H9 (cell line): ENCODE data around the gene GABRG1. TPM values are rescaled to one million over a fixed set of nuclear protein-coding genes. Genes with fewer than 3 reads are reported as not detected.

Experiments
- DNase-seq: peaks from one replicate; pipeline ENCODE4 v3.0.0-alpha.2; 2017
- H2AFZ ChIP-seq: one replicate; pipeline ENCODE4 v1.6.1; 2013; ENCODE audit warnings: mild to moderate bottlenecking, low read length, control low read depth, moderate library complexity
- H2AK5ac ChIP-seq: 2 replicates; pipeline ENCODE4 v1.6.1; 2013; ENCODE audit warnings: low read length, control low read depth, mixed read lengths; ENCODE audit not compliant: insufficient read length
- H2BK120ac ChIP-seq: one replicate; pipeline ENCODE4 v1.6.1; 2013; ENCODE audit warnings: low read depth, mild to moderate bottlenecking, low read length, control low read depth, inconsistent platforms; ENCODE audit not compliant: poor library complexity, severe bottlenecking
- H2BK12ac ChIP-seq: 2 replicates; pipeline ENCODE4 v1.6.1; 2013; ENCODE audit warnings: low read length, control low read depth, mixed read lengths, low read depth; ENCODE audit not compliant: insufficient read length
- H2BK15ac ChIP-seq: 2 replicates; pipeline ENCODE4 v1.6.1; 2013; ENCODE audit warnings: low read depth, low read length, control low read depth
- H2BK20ac ChIP-seq: one replicate; pipeline ENCODE4 v1.6.1; 2013; ENCODE audit warnings: low read depth, mild to moderate bottlenecking, low read length, control low read depth, inconsistent platforms; ENCODE audit not compliant: poor library complexity, severe bottlenecking
- H2BK5ac ChIP-seq: 2 replicates; pipeline ENCODE4 v1.6.1; 2013; ENCODE audit warnings: low read length, control low read depth, mixed read lengths; ENCODE audit not compliant: insufficient read length
- H3K14ac ChIP-seq: 2 replicates; pipeline ENCODE4 v1.6.1; 2013; ENCODE audit warnings: low read length, control low read depth; ENCODE audit not compliant: insufficient read depth
- H3K18ac ChIP-seq: 2 replicates; pipeline ENCODE4 v1.6.1; 2013; ENCODE audit warnings: low read depth, mild to moderate bottlenecking, mixed read lengths, low read length, control low read depth; ENCODE audit not compliant: insufficient read length
- H3K23ac ChIP-seq: 2 replicates; pipeline ENCODE4 v1.6.1; 2013; ENCODE audit warnings: low read length, control low read depth, mixed read lengths, low read depth; ENCODE audit not compliant: insufficient read length
- H3K23me2 ChIP-seq: 2 replicates; pipeline ENCODE4 v1.6.1; 2013; ENCODE audit warnings: low read depth, mild to moderate bottlenecking, mixed read lengths, low read length, control low read depth; ENCODE audit not compliant: insufficient read length, poor library complexity, severe bottlenecking
- H3K27ac ChIP-seq: 2 replicates; pipeline ENCODE4 v1.5.1; 2013; ENCODE audit warnings: low read length, control low read depth, mixed read lengths, low read depth; ENCODE audit not compliant: insufficient read length
- H3K27me3 ChIP-seq: 2 replicates; pipeline ENCODE4 v1.6.1; 2013; ENCODE audit warnings: low read length, control low read depth, inconsistent platforms; ENCODE audit not compliant: insufficient read depth
- H3K4ac ChIP-seq: 2 replicates; pipeline ENCODE4 v1.6.1; 2013; ENCODE audit warnings: low read depth, mild to moderate bottlenecking, control low read depth, inconsistent platforms, low read length, moderate library complexity
- H3K4me1 ChIP-seq: 2 replicates; pipeline ENCODE4 v1.6.1; 2013; ENCODE audit warnings: low read length, control low read depth, inconsistent platforms; ENCODE audit not compliant: insufficient read depth
- H3K4me2 ChIP-seq: 2 replicates; pipeline ENCODE4 v1.6.1; 2013; ENCODE audit warnings: low read length, control low read depth, mixed read lengths; ENCODE audit not compliant: insufficient read length, insufficient read depth
- H3K56ac ChIP-seq: 2 replicates; pipeline ENCODE4 v1.6.1; 2013; ENCODE audit warnings: low read depth, mild to moderate bottlenecking, mixed read lengths, low read length, control low read depth; ENCODE audit not compliant: insufficient read length
- H3K79me1 ChIP-seq: 2 replicates; pipeline ENCODE4 v1.6.1; 2013; ENCODE audit warnings: low read depth, mild to moderate bottlenecking, moderate library complexity, low read length, control low read depth, inconsistent platforms; ENCODE audit not compliant: insufficient read depth, poor library complexity, severe bottlenecking
- H3K79me2 ChIP-seq: 2 replicates; pipeline ENCODE4 v1.6.1; 2013; ENCODE audit warnings: low read length, control low read depth, inconsistent platforms; ENCODE audit not compliant: insufficient read depth
- H3K9ac ChIP-seq: 2 replicates; pipeline ENCODE4 v1.6.1; 2013; ENCODE audit warnings: low read length, control low read depth, mixed read lengths; ENCODE audit not compliant: insufficient read length; ENCODE audit errors: extremely low read depth
- H3K9me3 ChIP-seq: one replicate; pipeline ENCODE4 v1.6.1; 2013; ENCODE audit warnings: low read depth, low read length, inconsistent platforms; ENCODE audit not compliant: control insufficient read depth
- H3T11ph ChIP-seq: one replicate; pipeline ENCODE4 v1.6.1; 2013; ENCODE audit warnings: mild to moderate bottlenecking, low read length, control low read depth, inconsistent platforms
- H4K20me1 ChIP-seq: one replicate; pipeline ENCODE4 v1.6.1; 2013; ENCODE audit not compliant: control insufficient read depth, insufficient read length, insufficient read depth
- H4K5ac ChIP-seq: 2 replicates; pipeline ENCODE4 v1.6.1; 2013; ENCODE audit warnings: low read depth, mild to moderate bottlenecking, mixed read lengths, low read length, control low read depth; ENCODE audit not compliant: insufficient read length
- H4K8ac ChIP-seq: replicated peaks from 2 replicates; pipeline ENCODE4 v1.6.1; 2013; ENCODE audit warnings: low read length, control low read depth, mixed read lengths, low read depth; ENCODE audit not compliant: insufficient read length
- H4K91ac ChIP-seq: 2 replicates; pipeline ENCODE4 v1.6.1; 2013; ENCODE audit warnings: low read depth, mild to moderate bottlenecking, moderate library complexity, mixed read lengths, low read length, control low read depth; ENCODE audit not compliant: insufficient read length
- H3K27ac Mint-ChIP-seq, 3 experiments: 2 replicates in 2 of 3; 3 replicates in 1 of 3; pipeline ENCODE4 v1.8.0; 2020 to 2021; ENCODE audit warnings: mixed read lengths in 3 of 3, mild to moderate bottlenecking in 1 of 3, moderate library complexity in 1 of 3
- H3K27me3 Mint-ChIP-seq: 2 replicates; pipeline ENCODE4 v1.8.0; 2021; ENCODE audit warnings: low read depth, mild to moderate bottlenecking, moderate library complexity, mixed read lengths
- H3K36me3 Mint-ChIP-seq, 3 experiments: 2 replicates in 2 of 3; 3 replicates in 1 of 3; pipeline ENCODE4 v1.8.0; 2020 to 2021; ENCODE audit warnings: low read depth in 3 of 3, mixed read lengths in 3 of 3; ENCODE audit not compliant: insufficient read depth in 1 of 3
- H3K4me1 Mint-ChIP-seq, 2 experiments: 2 replicates each; pipeline ENCODE4 v1.8.0; 2020; ENCODE audit warnings: mixed read lengths in 2 of 2
- H3K4me3 Mint-ChIP-seq, 2 experiments: 2 replicates in 1 of 2; 3 replicates in 1 of 2; pipeline ENCODE4 v1.8.0; 2020 to 2021; ENCODE audit warnings: mild to moderate bottlenecking in 2 of 2, mixed read lengths in 2 of 2, moderate library complexity in 1 of 2
- H3K9me3 Mint-ChIP-seq, 2 experiments: 2 replicates in 1 of 2; 3 replicates in 1 of 2; pipeline ENCODE4 v1.8.0; 2020; ENCODE audit warnings: mild to moderate bottlenecking in 2 of 2, mixed read lengths in 2 of 2, moderate library complexity in 1 of 2
- CTCF ChIP-seq: fragments of 200-600 bp; sonication (generic); conservative IDR thresholded peaks from 3 replicates; pipeline ENCODE4 v1.8.0; 2021; ENCODE audit warnings: antibody characterized with exemption, mild to moderate bottlenecking
- WGBS: extraction: QIAGEN DNeasy Blood & Tissue Kit; methylation state at CpG from one replicate; pipeline ENCODE4 v1.1.7; 2013; ENCODE audit warnings: missing lambda C conversion rate, low lambda C conversion rate, mixed read lengths; ENCODE audit not compliant: insufficient read length; ENCODE audit errors: extremely low coverage; 5-methylcytosine and 5-hydroxymethylcytosine counted together
- total RNA-seq: library from RNA; stranded (reverse); gene quantifications from 2 replicates; pipeline ENCODE4 v1.2.1, GENCODE V29; 2021

GABRG1 gene
- total RNA-seq, 1 experiment from 2014 or later, result 0.11 TPM

- Histone ChIP-seq H4K91ac (no peak overlapping the region), H3K9me3 (no peaks in the 10 kb centered on the region), H3K4me2 (no peak overlapping the region), H3K4ac (no peak overlapping the region), H3K18ac (no peak overlapping the region), H2BK5ac (no peak overlapping the region), H3K56ac (no peak overlapping the region), H3K79me2 (no peaks in the 10 kb centered on the region), H2AFZ (no peak overlapping the region), H3T11ph (no peak overlapping the region), H2BK12ac (no peak overlapping the region), H3K23me2 (no peaks in the 10 kb centered on the region), H3K27me3 (no peaks in the 10 kb centered on the region), H3K27ac (no peak overlapping the region), H2BK15ac (no peak overlapping the region), H4K20me1 (no peaks in the 10 kb centered on the region), H2BK20ac (no peak overlapping the region), H3K4me1 (no peaks in the 10 kb centered on the region), H3K14ac (no peak overlapping the region), H4K8ac (no peak overlapping the region), H3K79me1 (no peaks in the 10 kb centered on the region), H3K23ac (no peak overlapping the region), H2AK5ac (no peak overlapping the region), H3K9ac (no peak overlapping the region), H4K5ac (no peak overlapping the region), H2BK120ac (no peak overlapping the region)
- no peak for TF ChIP-seq CTCF
- no peak for DNase-seq
- H3K4me3 Mint-ChIP-seq, result no peak overlapping the region
- H3K4me1 Mint-ChIP-seq, result peaks cover 6 to 10% of the 10 kb centered on the region in 2 experiments
- peaks cover 0 to 7% of the 10 kb centered on the region in 2 experiments; a peak in 2 of 5 replicates for H3K9me3 Mint-ChIP-seq
- no peak overlapping the region for H3K27ac Mint-ChIP-seq
- no CpG with 5 or more reads among the region's 1 CpG for WGBS
- H3K27me3 Mint-ChIP-seq, result no peaks in the 10 kb centered on the region
- H3K36me3 Mint-ChIP-seq, result peaks cover 0 to 4% (median 0%) of the 10 kb centered on the region in 3 experiments; a peak in 1 of 7 replicates
These were observed 134.1 kb downstream of the GABRG1 start for GRCh38 chr4:45989775-45990174.
